ENCODE data around the gene SLIT3.

- TF ChIP-seq POLR2AphosphoS5 (IDR thresholded peaks at IDR 0.05; ENCODE audit: borderline replicate concordance, low read depth, low read length) (no peak), FOXP2 (optimal IDR thresholded peaks at IDR 0.05; ENCODE audit: control extremely low read depth, extremely low read length, insufficient read depth) (no peak), EZH2 (IDR thresholded peaks at IDR 0.05) (no peak)
These were observed 422.7 kb downstream of the SLIT3 start for GRCh38 chr5:168878135-168878745.

Measured in SK-N-MC (cell line).